GM19238 (cell line): Measurements from ENCODE around the gene RSPH3.
"Not testable (repeated sequence)": the region's sequence is repeated elsewhere in the genome, so short reads cannot be mapped to it uniquely, and the experiment has no call there.

Experiments
- DNase-seq: peaks from one replicate; pipeline ENCODE4 v3.0.0; 2011; ENCODE audit warnings: low spot score; ENCODE audit not compliant: insufficient read length

Gene RSPH3

DNA sequence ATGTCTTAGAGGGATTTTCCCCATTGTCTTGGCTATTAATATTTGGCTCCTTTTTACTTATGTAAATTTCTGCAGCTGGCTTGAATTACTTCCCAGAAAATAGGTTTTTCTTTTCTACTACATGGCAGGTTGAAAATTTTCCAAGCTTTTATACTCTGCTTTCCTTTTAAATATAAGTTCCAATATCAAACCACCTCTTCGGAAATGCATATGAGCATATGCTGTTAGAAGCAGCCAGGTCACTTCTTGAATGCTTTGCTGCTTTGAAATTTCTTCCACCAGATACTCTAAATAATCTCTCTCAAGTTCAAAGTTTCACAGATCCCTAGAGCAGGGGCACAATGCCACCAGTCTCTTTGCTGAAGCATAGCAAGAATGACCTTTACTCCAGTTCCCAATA, 25.2 kb upstream of the RSPH3 start:
- not testable (repeated sequence) for DNase-seq

DNA sequence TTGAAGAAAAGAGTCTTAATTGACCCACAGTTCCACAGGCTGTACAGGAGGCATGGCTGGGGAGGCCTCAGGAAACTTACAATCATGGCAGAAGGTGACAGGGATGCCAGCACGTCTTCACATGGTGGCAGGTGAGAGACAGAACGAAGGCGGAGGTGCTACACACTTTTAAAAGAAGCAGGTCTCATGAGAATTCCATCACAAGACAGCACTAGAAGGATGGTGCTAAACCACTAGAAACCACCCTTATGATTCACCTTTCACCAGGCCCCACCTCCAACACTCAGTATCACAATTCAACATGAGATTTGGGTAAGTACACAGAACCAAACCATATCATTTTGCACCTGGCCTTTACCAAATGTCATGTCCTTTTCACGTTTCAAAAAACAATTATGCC, 23.9 kb upstream of the RSPH3 start:
- no peak for DNase-seq

DNA sequence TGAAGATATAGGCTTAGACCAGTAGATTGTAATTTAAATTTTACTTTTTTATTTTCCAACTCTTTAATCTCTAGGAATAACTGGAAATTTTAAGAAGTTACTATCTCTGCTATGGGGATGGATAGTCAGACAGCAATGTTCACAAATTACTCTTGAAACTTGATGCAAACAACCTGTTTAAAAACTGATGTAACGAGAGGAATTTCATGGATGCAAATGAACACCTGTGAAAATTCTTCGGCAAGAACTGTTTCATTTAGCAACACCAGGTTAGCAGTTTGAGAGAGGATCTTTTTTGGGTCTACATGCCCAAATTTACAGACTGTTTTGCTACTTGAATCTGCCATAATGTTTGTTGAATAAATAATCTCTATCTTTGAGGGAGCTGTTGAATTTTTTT, 20.0 kb upstream of the RSPH3 start:
- DNase-seq = no peak

DNA sequence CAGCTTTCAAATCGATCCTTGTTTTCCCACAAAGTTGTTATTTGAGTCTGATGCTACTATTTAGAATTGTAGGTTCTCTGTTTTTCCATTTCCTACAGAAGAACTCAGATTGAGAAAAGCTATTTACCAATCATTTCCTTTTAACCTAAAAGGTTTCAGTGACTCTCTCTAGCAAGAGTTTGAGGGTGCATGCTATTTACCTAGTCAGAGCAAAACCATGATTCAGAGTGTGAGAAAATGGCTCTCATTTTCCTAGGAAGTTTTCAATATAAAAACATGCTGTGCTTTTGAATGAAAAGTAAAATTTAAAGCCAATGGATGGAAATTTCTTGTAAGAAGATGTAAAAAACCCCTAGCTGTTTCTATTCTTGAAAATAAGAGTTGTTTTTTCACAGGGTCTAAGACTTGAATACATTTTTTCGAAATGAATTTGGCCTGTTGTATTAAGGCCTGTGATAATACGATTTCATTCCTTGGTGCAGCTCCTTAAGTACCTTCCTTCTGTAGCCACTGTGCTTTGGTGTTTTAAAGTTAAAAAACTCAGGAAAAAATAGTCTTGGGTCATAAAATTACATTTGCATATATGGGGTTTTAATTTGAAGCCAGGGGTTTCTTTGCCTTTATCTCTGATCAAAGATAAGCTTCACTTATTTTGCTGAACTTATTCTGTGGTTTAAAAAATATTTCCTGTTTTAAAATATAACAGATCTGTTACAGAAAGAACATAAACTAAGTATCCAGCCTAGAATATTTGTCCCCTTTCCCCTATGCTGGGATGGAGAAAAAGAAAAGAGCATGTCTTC, 18.0 kb upstream of the RSPH3 start:
- DNase-seq = no peak

DNA sequence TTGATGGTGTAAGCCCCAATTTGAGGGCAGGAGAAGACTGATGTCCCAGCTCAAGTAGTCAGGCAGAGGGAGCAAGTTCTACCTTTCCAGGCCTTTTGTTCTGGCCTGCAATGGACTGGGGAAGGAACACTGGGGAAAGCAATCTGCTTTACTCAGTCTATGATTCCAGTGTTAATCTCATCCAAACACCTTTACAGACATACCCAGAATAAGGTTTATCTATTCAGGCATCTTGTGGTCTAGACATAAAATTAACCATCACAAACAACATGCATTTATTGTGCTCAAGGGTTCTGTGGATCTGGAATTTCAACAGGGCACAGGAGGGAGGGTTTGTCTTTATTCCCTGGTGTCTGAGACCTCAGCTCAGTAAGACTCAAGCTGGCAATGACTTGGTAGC, 14.4 kb upstream of the RSPH3 start:
- no peak for DNase-seq

DNA sequence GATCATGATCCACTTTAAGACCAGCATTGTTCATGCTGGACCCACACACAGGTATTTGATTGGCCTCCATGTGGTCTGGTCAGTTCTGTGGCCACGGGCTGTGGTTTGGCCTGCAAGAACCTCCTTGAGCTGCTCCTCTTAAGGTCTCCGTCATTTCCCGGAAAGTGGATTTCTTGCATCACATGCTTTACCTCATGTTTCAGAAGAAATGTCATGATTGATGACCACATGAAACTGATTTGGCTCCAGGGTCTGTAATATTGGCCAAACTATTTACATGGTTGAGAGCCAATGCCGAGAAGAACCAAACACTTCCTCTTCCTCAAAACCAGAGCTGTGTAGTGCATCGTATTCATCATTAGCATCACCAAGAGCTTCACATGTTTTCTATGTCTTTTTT, 13.2 kb upstream of the RSPH3 start:
- DNase-seq = no peak

DNA sequence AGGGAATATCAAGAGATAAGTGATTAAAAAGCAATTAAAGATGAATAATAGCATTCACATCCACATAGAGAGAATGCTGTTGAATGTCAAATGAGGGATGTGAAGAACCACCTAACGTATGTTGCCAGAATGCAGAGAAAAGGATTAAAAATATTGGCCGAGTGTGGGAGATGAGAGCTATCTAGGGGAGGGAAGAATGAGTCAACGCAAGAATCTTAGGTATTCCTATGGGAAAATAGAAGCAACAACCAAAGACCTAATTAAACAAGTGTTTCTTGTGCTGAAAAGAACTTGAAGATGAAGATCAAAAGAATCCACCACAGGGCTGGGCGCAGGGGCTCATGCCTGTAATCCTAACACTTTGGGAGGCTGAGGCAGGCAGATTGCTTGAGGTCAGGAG, 12.2 kb upstream of the RSPH3 start:
- DNase-seq = no peak

DNA sequence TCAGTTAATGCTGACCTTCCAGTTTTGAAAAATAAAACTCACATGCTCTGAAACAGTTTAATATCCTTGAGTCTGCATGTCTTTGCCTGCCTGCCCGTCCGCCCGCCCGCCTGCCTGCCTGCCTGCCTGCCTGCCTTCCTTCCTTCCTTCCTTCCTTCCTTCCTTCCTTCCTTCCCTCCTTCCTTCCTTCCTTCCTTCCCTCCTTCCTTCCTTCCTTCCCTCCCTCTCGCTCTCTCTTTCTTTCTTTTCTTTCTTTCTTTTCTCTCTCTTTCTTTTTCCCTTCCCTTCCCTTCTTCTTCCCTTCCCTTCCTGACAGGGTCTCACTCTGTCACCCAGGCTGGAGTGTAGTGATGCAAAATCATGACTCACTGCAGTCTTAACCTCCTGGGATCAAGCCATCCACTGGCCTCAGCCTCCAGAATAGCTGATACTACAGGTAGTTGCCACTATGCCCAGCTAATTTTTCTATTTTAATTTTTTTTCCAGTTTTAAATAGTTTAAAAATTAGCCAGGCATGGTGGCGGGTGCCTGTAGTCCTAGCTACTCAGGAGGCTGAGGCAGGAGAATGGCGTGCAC, 10.1 kb upstream of the RSPH3 start:
- DNase-seq = not testable (repeated sequence)

DNA sequence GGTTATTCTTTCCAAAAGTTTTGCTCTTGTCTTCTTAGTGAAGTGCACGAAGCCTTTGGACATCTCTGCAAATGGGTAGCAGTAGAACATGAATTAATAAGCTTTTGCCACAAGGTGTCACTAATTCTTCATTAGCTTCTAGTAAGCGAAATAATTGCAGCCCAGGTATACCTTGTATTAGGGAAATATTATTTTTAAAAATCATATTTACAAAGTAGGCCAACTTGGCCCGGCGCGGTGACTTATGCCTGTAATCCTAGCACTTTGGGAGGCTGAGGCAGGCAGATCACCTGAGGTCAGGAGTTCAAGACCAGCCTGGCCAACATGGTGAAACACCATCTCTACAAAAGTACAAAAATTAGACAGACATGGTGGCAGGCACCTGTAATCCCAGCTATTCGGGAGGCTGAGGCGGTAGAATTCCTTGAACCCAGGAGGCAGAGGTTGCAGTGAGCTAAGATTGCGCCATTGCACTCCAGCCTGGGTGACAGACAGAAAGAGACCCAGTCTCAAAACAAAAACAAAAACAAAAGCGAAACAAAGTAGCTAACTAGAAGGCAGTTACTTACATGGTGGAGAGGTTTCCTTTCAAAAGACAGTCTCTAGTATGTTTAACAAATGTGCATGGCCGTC, 8.8 kb upstream of the RSPH3 start:
- DNase-seq = peak; percentile 10

DNA sequence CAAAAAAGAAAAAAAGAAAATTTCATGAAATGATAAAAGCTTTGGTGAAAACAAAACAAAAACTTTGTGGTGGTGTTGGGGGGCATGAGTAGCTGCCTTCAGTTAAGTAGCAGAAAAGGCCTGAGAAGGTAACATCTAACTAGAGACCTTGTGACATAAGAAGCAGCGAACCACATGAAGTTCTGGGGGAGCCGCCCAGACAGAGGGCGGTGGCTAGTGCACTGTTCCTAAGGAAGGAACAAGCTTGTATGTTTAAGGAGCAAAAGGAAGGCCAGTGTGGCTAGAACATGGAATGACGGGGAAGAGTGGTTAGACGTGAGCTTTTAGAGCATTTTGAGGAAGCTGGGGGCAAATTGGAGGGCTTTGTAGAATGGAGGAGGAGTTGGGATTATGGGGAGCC, 7.5 kb upstream of the RSPH3 start:
- DNase-seq = no peak

DNA sequence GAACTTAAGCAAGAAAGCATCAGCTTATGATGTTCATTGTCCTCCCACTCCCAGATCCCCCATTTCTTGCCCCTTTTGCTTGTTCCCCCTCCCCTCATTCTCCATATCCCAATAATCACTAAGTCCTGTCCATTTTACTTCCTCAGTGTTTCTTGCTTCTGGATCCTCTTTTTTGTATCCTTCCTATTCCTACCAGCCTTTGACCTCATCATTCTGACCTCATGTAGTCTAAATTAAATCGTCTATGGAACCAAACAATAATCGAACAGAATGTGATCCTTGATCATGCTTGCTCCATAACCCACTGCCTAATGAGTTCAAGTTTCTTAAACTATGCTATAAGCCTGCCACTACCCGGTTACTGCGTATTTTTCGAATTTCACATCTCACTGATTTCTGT, 5.4 kb upstream of the RSPH3 start:
- no peak for DNase-seq

DNA sequence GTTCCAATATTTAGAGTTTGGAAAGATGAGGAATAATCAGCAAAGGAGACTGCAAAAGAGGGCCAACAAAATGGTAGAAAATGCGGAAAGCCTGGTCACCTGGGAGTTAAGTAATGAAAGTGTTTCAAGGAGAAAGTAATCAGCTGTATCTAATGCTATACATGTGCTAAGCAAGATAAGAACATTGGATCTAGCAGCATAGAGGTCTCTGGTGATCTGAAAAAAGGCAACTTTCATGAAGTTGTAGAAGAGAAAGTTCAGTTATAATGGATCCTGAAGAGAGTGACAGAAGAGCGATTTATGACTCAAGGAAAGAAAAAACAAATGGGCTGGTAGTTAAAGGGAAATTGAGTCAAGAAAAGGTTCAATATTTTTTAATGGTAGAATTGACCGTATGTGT, 4.6 kb upstream of the RSPH3 start:
- DNase-seq = no peak

DNA sequence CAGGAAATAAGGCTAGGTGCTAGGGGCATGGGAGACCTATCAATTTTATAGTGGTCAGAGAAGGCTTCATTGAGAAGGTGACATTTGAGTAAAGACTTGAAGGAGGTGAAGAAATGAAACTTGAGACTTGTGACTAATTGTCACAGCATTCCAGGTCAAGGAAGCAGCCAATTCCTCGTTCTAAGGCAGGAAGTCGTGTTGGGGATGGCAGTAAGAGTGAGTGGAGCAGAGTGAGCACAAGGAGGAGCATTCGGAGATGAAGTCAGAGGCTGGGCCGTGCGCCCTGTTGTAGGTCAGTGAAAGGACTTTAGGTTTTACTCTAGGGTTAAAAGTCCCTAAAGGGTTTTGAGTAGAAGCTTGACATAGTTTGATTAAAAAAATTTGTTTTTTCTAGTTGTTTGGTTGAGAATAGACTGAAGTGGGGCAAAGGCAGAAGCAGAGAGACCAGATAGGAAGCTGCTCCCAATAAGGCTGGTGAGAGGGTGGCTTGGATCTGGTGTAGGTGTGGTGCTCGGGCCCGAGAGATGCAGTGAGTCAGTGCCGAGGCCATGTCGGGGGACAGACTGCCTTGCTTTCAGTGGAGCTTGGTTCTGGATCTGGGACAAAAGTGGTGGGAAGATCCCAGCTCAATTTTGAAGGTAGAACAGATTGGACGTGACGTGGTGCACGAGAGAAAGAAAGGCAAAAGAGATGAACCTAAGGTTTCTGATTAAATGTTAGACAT, 2.6 kb upstream of the RSPH3 start:
- DNase-seq = no peak

DNA sequence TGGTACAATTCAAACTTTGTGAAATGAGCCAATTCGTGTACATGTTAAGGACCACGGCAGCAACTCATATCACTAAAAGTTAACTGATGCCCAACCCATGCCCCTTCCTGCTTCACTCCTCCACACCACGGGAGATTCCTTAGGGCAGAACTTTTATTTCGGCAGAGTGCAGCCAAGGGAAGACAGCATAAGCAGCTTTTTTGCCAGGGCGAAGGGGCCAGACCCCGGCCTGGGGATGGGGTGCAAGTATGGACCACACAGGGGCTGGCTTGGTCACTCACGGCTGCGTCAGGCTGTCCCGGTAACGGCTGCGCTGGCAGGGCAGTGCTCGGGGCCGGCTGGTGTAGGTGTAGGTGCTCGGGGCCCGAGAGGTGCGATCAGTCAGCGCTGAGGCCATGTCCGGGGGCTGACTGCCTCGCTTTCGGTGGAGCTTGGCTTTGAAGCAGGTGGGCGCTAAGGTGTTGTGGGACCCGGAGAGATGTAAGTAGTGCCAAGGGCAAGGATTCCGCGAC, 792 bp downstream of the RSPH3 start:
- DNase-seq = no peak

DNA sequence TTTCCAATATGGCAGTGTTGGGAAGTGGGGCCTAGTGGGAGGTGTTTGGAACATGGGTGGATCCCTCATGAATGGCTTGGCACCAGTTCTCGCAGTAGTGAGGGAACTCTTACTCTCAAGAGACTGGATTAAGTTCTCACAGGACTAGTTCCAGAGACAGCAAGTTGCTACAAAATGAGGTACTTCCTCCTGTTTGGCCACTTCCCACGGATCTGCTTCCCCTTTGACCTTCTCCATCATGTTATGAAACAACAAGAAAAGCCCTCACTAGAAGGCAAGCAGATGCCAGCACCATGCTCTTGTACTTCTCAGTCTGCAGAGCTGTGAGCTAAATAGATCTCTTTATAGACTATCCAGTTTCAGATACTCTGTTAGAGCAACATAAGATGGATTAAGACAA, 3.1 kb downstream of the RSPH3 start:
- no peak for DNase-seq

DNA sequence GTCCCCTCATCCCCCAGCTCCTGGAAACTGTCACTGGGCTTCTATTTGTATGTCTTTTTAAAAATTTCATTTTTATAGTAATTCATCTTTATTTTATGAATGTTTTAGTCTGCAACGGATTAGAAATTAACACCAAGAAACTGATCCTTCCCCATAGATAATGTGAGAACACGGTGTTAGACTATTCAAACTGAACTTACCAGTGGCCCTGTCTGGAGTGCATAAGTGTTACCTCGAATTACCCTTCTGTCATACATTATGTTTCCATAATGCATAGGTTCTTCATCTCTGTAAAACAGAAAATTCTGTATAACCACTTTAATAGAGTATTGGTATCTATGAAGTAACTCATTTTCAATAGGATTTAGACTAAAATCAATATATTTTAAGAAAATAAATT, 6.4 kb downstream of the RSPH3 start:
- no peak for DNase-seq

DNA sequence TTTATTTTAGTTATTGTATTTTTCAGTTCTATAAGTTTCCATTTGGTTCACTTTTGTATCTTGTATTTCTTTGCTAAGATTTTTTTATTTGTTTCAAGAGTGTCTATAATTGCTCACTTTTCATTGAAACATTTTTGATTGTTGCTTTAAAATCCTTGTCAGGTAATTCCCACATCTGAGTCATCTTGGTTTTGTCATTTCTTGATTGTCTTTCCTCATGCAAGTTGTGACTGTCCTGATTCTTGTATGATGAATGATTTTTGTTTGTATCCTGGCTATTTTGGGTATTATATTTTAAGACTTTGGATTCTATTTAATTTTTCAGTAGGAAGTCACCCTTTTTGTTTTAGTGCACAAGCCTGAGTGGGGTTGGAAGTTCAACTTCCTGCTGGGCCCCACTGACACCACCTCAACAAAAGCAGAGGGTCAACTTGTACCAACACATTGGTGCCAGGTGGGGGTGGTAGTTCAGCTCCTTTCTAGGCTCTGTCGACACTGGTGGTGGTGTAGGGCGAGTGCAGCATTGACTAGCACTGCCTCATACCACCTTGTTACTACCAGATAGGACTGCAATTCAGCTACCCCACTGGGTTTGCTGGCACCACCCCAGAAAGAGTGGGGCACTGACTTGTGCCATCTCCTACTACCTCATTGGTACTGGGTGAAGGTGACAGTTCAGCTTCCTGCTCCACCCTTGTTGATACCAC, 8.8 kb downstream of the RSPH3 start:
- DNase-seq = no peak

DNA sequence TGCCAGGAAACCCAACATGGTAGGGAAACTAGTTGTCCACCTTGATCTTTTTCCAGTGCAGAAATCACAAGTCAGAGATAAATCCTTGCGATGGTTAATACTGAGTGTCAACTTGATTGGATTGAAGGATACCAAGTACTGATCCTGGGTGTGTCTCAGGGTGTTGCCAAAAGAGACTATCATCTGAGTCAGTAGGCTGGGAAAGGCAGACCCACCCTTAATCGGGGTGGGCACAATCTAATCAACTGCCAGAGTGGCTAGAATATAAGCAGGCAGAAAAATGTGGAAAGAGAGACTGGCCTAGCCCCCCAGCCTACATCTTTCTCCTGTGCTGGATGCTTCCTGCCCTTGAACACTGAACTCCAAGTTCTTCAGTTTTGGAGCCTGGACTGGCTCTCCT, 10.3 kb downstream of the RSPH3 start:
- not testable (repeated sequence) for DNase-seq

DNA sequence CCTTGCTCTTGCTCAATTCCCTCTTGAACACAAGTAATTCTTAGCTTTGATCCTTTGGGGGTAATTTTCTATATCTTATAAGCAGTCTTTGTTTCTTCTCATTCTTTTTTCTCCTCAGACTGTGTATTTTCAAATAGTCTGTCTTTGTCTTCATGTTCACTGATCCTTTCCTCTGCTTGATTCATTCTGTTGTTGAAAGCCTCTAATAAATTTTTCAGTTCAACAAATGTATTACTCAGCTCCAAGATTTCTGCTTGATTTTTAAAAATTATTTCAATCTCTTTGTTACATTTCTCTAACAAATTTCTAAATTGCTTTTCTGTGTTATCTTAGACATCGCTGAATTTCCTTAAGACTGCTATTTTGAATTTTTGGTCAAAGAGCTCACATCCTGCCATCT, 11.5 kb downstream of the RSPH3 start:
- no peak for DNase-seq

DNA sequence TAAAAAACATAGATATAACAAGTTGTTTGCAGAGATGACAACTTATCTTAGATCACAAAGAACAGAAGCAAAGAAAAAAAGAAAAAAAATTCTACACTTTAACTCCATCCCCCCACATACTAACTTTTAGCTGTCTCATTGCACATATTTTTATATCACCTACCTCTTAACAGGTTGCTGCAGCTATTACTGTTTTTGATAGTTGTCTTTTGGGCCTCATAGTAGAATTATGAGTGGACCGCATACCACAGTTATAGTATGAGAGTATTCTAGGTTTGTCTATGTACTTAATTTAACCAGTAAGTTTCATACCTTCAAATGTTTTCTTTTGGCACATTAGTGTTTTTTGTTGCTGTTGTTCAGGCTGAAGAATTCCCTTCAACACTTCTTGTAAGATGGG, 12.3 kb downstream of the RSPH3 start:
- DNase-seq = no peak

DNA sequence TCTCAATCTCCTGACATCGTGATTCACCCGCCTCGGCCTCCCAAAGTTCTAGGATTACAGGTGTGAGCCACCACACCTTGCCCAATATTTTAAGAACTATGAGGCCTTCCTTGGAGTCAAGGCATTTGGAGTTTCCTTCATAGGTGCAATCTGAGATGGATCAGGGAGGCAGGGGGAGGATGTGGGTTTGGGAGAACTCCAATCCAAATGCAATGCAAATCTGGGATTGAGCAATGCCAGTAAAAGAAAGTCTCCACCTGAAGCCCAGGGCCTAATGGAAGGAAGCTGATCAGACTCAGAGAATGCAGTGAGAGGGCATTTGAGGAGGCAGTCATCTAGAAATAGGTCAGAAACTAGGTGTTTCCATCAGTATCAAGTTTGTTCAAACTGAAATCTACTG, 21.2 kb downstream of the RSPH3 start:
- DNase-seq = no peak
